ENCODE data around the gene KIF19. TPM values are rescaled to one million over a fixed set of nuclear protein-coding genes. Genes with fewer than 3 reads are reported as not detected.
"Not testable (repeated sequence)": the region's sequence is repeated elsewhere in the genome, so short reads cannot be mapped to it uniquely, and the experiment has no call there.

The KIF19 gene
- total RNA-seq, 2 donors from 2014 or later: 0.36 to 0.62 TPM

- Histone ChIP-seq H3K36me3 (no peaks in the 10 kb centered on the region), H3K4me3 (no peak overlapping the region), H3K27me3 (replicated peaks; ENCODE audit: insufficient read depth) (no peaks in the 10 kb centered on the region), H3K27ac (no peak overlapping the region), H3K9me3 (no peaks in the 10 kb centered on the region), H3K4me1 (replicated peaks) (no peaks in the 10 kb centered on the region)
- no peak for TF ChIP-seq POLR2A (IDR thresholded peaks at IDR 0.05)
- TF ChIP-seq POLR2AphosphoS5 (IDR thresholded peaks at IDR 0.05): no peak
- TF ChIP-seq CTCF (IDR thresholded peaks at IDR 0.05): no peak
- no peak for DNase-seq (ENCODE audit: low spot score)
- 82% methylated on average over 7 of the region's 7 CpGs for WGBS
- intact Hi-C loops (cut with DNase I): no loop called here
Observed at GRCh38 chr17:74402048-74402447, 76.0 kb downstream of the KIF19 start.

- no peaks in the 10 kb centered on the region for H3K9me3 ChIP-seq
- no peaks in the 10 kb centered on the region for H3K27me3 ChIP-seq (replicated peaks; ENCODE audit: insufficient read depth)
- no peak overlapping the region for H3K4me3 ChIP-seq
- no peak for DNase-seq (ENCODE audit: low spot score)
- no peak overlapping the region for H3K27ac ChIP-seq
- no peaks in the 10 kb centered on the region for H3K36me3 ChIP-seq
- H3K4me1 ChIP-seq (replicated peaks): no peaks in the 10 kb centered on the region
- TF ChIP-seq CTCF (IDR thresholded peaks at IDR 0.05): no peak
- TF ChIP-seq POLR2A (IDR thresholded peaks at IDR 0.05): no peak
- TF ChIP-seq POLR2AphosphoS5 (IDR thresholded peaks at IDR 0.05): no peak
- WGBS: 83% methylated on average over 12 of the region's 12 CpGs
- intact Hi-C loops (cut with DNase I): no loop called here
Observed at GRCh38 chr17:74403512-74404137, 77.6 kb downstream of the KIF19 start.

GRCh38 chr17:74404218-74404617 lies 78.2 kb downstream of the KIF19 start:
- H3K36me3 ChIP-seq: no peaks in the 10 kb centered on the region

GRCh38 chr17:74404789-74405188 lies 78.8 kb downstream of the KIF19 start:
- TF ChIP-seq POLR2AphosphoS5 (IDR thresholded peaks at IDR 0.05): no peak
- no peak for TF ChIP-seq CTCF (IDR thresholded peaks at IDR 0.05)
- no peak for TF ChIP-seq POLR2A (IDR thresholded peaks at IDR 0.05)
- no peaks in the 10 kb centered on the region for H3K4me1 ChIP-seq (replicated peaks)
- no peaks in the 10 kb centered on the region for H3K36me3 ChIP-seq
- no peaks in the 10 kb centered on the region for H3K9me3 ChIP-seq
- DNase-seq (ENCODE audit: low spot score): no peak
- H3K27ac ChIP-seq: no peak overlapping the region
- intact Hi-C loops (cut with DNase I): no loop called here
- H3K4me3 ChIP-seq: no peak overlapping the region
- H3K27me3 ChIP-seq (replicated peaks; ENCODE audit: insufficient read depth): no peaks in the 10 kb centered on the region
- 77% methylated on average over 6 of the region's 6 CpGs for WGBS

More at GRCh38 chr17:74404218-74404617, 78.2 kb downstream of the KIF19 start:
- Histone ChIP-seq H3K4me1 (replicated peaks) (no peaks in the 10 kb centered on the region), H3K9me3 (no peaks in the 10 kb centered on the region), H3K27ac (no peak overlapping the region), H3K27me3 (replicated peaks; ENCODE audit: insufficient read depth) (no peaks in the 10 kb centered on the region), H3K4me3 (no peak overlapping the region)
- intact Hi-C loops (cut with DNase I): no loop called here
- 35% methylated on average over 6 of the region's 7 CpGs for WGBS
- no peak for TF ChIP-seq POLR2A (IDR thresholded peaks at IDR 0.05)
- no peak for TF ChIP-seq POLR2AphosphoS5 (IDR thresholded peaks at IDR 0.05)
- TF ChIP-seq CTCF (IDR thresholded peaks at IDR 0.05): no peak
- DNase-seq (ENCODE audit: low spot score): no peak

- H3K27me3 ChIP-seq (replicated peaks; ENCODE audit: insufficient read depth); DNase-seq (ENCODE audit: low spot score); H3K36me3 ChIP-seq; H3K9me3 ChIP-seq; H3K4me3 ChIP-seq; H3K27ac ChIP-seq; H3K4me1 ChIP-seq (replicated peaks); intact Hi-C loops (cut with DNase I): not testable (repeated sequence)
- WGBS: 94% methylated on average over 5 of the region's 5 CpGs
Observed at GRCh38 chr17:74405311-74405710, 79.3 kb downstream of the KIF19 start.

Other genes with a start within 250 kb of the KIF19 start
- 100 to 1,000 TPM; 531 to 611 TPM for gene RPL38, start 122.5 kb upstream of the KIF19 start, total RNA-seq
- gene TTYH2, start 112.7 kb upstream of the KIF19 start, total RNA-seq: 10 to 100 TPM in 1 of 2 donors, 1 to 10 TPM in 1; 7.7 to 43.3 TPM
- gene DNAI2, start 52.0 kb upstream of the KIF19 start, total RNA-seq: 1 to 10 TPM in 1 of 2 donors, not detected in 1; 4.3 TPM
- gene BTBD17, start 35.6 kb downstream of the KIF19 start, total RNA-seq: not detected
- 1 to 10 TPM in 1 of 2 donors, not detected in 1; 3.6 TPM for gene GPR142, start 41.3 kb downstream of the KIF19 start, total RNA-seq
- 100 to 1,000 TPM in 1 of 2 donors, 10 to 100 TPM in 1; 66.3 to 186 TPM for gene GPRC5C, start 105.9 kb downstream of the KIF19 start, total RNA-seq
- gene CD300A, start 140.4 kb downstream of the KIF19 start, total RNA-seq: 1 to 10 TPM; 2.1 to 4.1 TPM
- gene CD300LB, start 205.2 kb downstream of the KIF19 start, total RNA-seq: under 1 TPM; 0.64 to 0.80 TPM
- 1 to 10 TPM in 1 of 2 donors, not detected in 1; 1.5 TPM for gene CD300C, start 219.9 kb downstream of the KIF19 start, total RNA-seq
- gene CD300H, start 241.3 kb downstream of the KIF19 start, total RNA-seq: not detected